ENCODE results near the gene ZBTB7B.

- TF ChIP-seq EZH2phosphoT487 (IDR thresholded peaks at IDR 0.05; ENCODE audit: insufficient read depth, low read depth) (no peak), EZH2 (IDR thresholded peaks at IDR 0.05; ENCODE audit: insufficient read depth, poor library complexity, severe bottlenecking) (no peak)
Measured at GRCh38 chr1:154982341-154982740, 20.3 kb upstream of the ZBTB7B start.

Measured in GM23248 (cell line).